ENCODE results near the gene FKBP1C.

- no peak for TF ChIP-seq CTCF (IDR thresholded peaks at IDR 0.05; ENCODE audit: low read length)
- no peak for TF ChIP-seq EZH2 (IDR thresholded peaks at IDR 0.05; ENCODE audit: borderline replicate concordance, low read length)
These were observed 17.9 kb upstream of the FKBP1C start for GRCh38 chr6:63193324-63193723.
